Liver (tissue), 9 donors: ENCODE results near the gene TMEM163. TPM values are rescaled to one million over a fixed set of nuclear protein-coding genes. Genes with fewer than 3 reads are reported as not detected.

Source experiments
- DNase-seq: peaks from one replicate; pipeline ENCODE4 v3.0.0-alpha.2; 2017; ENCODE audit warnings: low spot score
- H3K27ac ChIP-seq, 2 donors: one replicate each; pipeline ENCODE4 v1.7.0; 2013; ENCODE audit warnings: inconsistent platforms in 2 of 2, low read length in 2 of 2, control low read depth in 1 of 2, low read depth in 1 of 2, mild to moderate bottlenecking in 1 of 2
- H3K27me3 ChIP-seq, 4 donors: one replicate each; pipeline versions ENCODE4 v1.6.1 to v1.7.0; 2013; ENCODE audit warnings: low read length in 3 of 4, inconsistent platforms in 1 of 4, mild to moderate bottlenecking in 1 of 4, moderate library complexity in 1 of 4; ENCODE audit not compliant: control insufficient read depth in 4 of 4, insufficient read depth in 4 of 4
- H3K36me3 ChIP-seq, 4 donors: one replicate each; pipeline versions ENCODE4 v1.6.1 to v1.7.0; 2013; ENCODE audit warnings: low read length in 3 of 4, mild to moderate bottlenecking in 3 of 4, low read depth in 1 of 4, moderate library complexity in 1 of 4; ENCODE audit not compliant: control insufficient read depth in 4 of 4, insufficient read depth in 3 of 4
- H3K4me1 ChIP-seq, 4 donors: one replicate each; pipeline versions ENCODE4 v1.6.1 to v1.7.0; 2013; ENCODE audit warnings: low read length in 3 of 4, mild to moderate bottlenecking in 3 of 4, moderate library complexity in 1 of 4; ENCODE audit not compliant: control insufficient read depth in 4 of 4, insufficient read depth in 4 of 4
- H3K4me3 ChIP-seq, 3 donors: one replicate each; pipeline versions ENCODE4 v1.6.1 to v1.7.0; 2013; ENCODE audit warnings: low read length in 3 of 3, control low read depth in 1 of 3, low read depth in 1 of 3, mild to moderate bottlenecking in 1 of 3
- H3K9ac ChIP-seq, 2 donors: one replicate each; pipeline ENCODE4 v1.7.0; 2013; ENCODE audit warnings: low read length in 2 of 2, mild to moderate bottlenecking in 2 of 2, moderate library complexity in 2 of 2, control low read depth in 1 of 2, low read depth in 1 of 2
- H3K9me3 ChIP-seq, 4 donors: one replicate each; pipeline versions ENCODE4 v1.6.1 to v1.7.0; 2013; ENCODE audit warnings: low read length in 3 of 4; ENCODE audit not compliant: control insufficient read depth in 4 of 4
- ATF3 ChIP-seq: IDR thresholded peaks from 2 replicates; pipeline ENCODE4 v1.6.1; 2016; ENCODE audit warnings: antibody characterized with exemption
- CTCF ChIP-seq: fragments of 150-350 bp; IDR thresholded peaks from 2 replicates; pipeline ENCODE4 v1.5.1; 2017; ENCODE audit warnings: improper control_type of control experiment, low read depth, low read length; ENCODE audit not compliant: missing input control
- EGR1 ChIP-seq, 2 donors: IDR thresholded peaks; 2 replicates each; pipeline ENCODE4 v1.6.1; 2016 to 2018; ENCODE audit warnings: antibody characterized with exemption in 2 of 2, low read depth in 2 of 2
- FOXA2 ChIP-seq: IDR thresholded peaks from 2 replicates; pipeline ENCODE4 v1.6.1; 2016; ENCODE audit warnings: antibody characterized with exemption
- GABPA ChIP-seq, 2 donors: IDR thresholded peaks in 1 of 2; conservative IDR thresholded peaks in 1 of 2; 2 replicates each; pipeline ENCODE4 v1.6.1; 2016; ENCODE audit warnings: antibody characterized with exemption in 2 of 2, mild to moderate bottlenecking in 1 of 2, moderate library complexity in 1 of 2
- HNF4A ChIP-seq, 2 donors: conservative IDR thresholded peaks; 2 replicates each; pipeline ENCODE4 v1.6.1; 2016; ENCODE audit warnings: antibody characterized with exemption in 2 of 2, mild to moderate bottlenecking in 2 of 2
- HNF4G ChIP-seq: IDR thresholded peaks from 2 replicates; pipeline ENCODE4 v1.6.1; 2016; ENCODE audit warnings: antibody characterized with exemption
- JUND ChIP-seq, 2 donors: IDR thresholded peaks; 2 replicates each; pipeline ENCODE4 v1.6.1; 2016; ENCODE audit warnings: antibody characterized with exemption in 2 of 2
- NR2F2 ChIP-seq: IDR thresholded peaks from 2 replicates; pipeline ENCODE4 v1.6.1; 2016; ENCODE audit warnings: antibody characterized with exemption
- RAD21 ChIP-seq, 2 donors: IDR thresholded peaks; 2 replicates each; pipeline ENCODE4 v1.6.1; 2016; ENCODE audit warnings: antibody characterized with exemption in 2 of 2, mild to moderate bottlenecking in 2 of 2
- REST ChIP-seq: IDR thresholded peaks from 2 replicates; pipeline ENCODE4 v1.6.1; 2016; ENCODE audit warnings: antibody characterized with exemption, mild to moderate bottlenecking
- RXRA ChIP-seq, 2 donors: IDR thresholded peaks; 2 replicates each; pipeline ENCODE4 v1.6.1; 2017 to 2018; ENCODE audit warnings: antibody characterized with exemption in 2 of 2, mild to moderate bottlenecking in 1 of 2
- SP1 ChIP-seq: IDR thresholded peaks from 2 replicates; pipeline ENCODE4 v1.6.1; 2018; ENCODE audit warnings: antibody characterized with exemption, mild to moderate bottlenecking
- TAF1 ChIP-seq: conservative IDR thresholded peaks from 2 replicates; pipeline ENCODE4 v1.6.1; 2016; ENCODE audit warnings: antibody characterized with exemption, mild to moderate bottlenecking
- YY1 ChIP-seq: IDR thresholded peaks from 2 replicates; pipeline ENCODE4 v1.6.1; 2016; ENCODE audit warnings: antibody characterized with exemption, mild to moderate bottlenecking
- ZBTB33 ChIP-seq: IDR thresholded peaks from 2 replicates; pipeline ENCODE4 v1.6.1; 2016; ENCODE audit warnings: antibody characterized with exemption
- WGBS: extraction: QIAGEN DNeasy Blood & Tissue Kit; methylation state at CpG from one replicate; pipeline ENCODE4 v1.1.7; 2013; 5-methylcytosine and 5-hydroxymethylcytosine counted together
- polyA plus RNA-seq, 2 donors: library from polyadenylated mRNA; stranded (reverse) in 1 of 2; unstranded in 1 of 2; fragments of 200-250 nt in 1 of 2; fragments of >200 nt in 1 of 2; fragmentation: Nextera tagmentation in 1 of 2; extraction: Ambion mirVana in 1 of 2; gene quantifications; one replicate each; pipeline versions ENCODE4 v1.2.1 to v1.2.3, GENCODE V29; 2013 to 2015
- total RNA-seq, 2 donors: library from RNA; depleted of rRNA; stranded (reverse); fragments of >200 nt; gene quantifications; one replicate each; pipeline ENCODE4 v1.2.3, GENCODE V29; 2014
- donor health status: healthy.
- donor health status: healthy.
- donor health status: healthy.
- donor health status: healthy.
- donor health status: healthy.

TMEM163 gene
- total and polyA plus RNA-seq, 4 donors, result 0.08 to 0.48 (median 0.25) TPM

GRCh38 chr2:134500211-134500935, 218.4 kb downstream of the TMEM163 start:
- Histone ChIP-seq H3K4me3 (no peak overlapping the region), H3K27ac (no peak overlapping the region), H3K4me1 (no peaks in the 10 kb centered on the region), H3K27me3 (no peaks in the 10 kb centered on the region), H3K9me3 (no peaks in the 10 kb centered on the region), H3K36me3 (no peaks in the 10 kb centered on the region), H3K9ac (no peak overlapping the region)
- DNase-seq, result no peak
- 78% methylated on average over 9 of the region's 9 CpGs for WGBS
- no peak for TF ChIP-seq CTCF
- no peak for TF ChIP-seq HNF4G
- TF ChIP-seq REST, result no peak
- no peak for TF ChIP-seq RXRA (IDR thresholded peaks at IDR 0.05)
- TF ChIP-seq HNF4A (conservative IDR thresholded peaks at IDR 0.05), result no peak
- no peak for TF ChIP-seq RAD21 (IDR thresholded peaks at IDR 0.05)
- TF ChIP-seq GABPA (IDR thresholded peaks at IDR 0.05 in 1 of 2, conservative IDR thresholded peaks at IDR 0.05 in 1 of 2), result no peak
- TF ChIP-seq SP1, result no peak
- TF ChIP-seq ZBTB33, result no peak
- no peak for TF ChIP-seq NR2F2
- no peak for TF ChIP-seq FOXA2
- TF ChIP-seq EGR1 (IDR thresholded peaks at IDR 0.05; ENCODE audit: low read depth in 2 of 2), result no peak
- TF ChIP-seq ATF3, result no peak
- TF ChIP-seq TAF1, result no peak
- no peak for TF ChIP-seq YY1
- no peak for TF ChIP-seq JUND (IDR thresholded peaks at IDR 0.05)
